CD4-positive, alpha-beta T cell treated with Interleukin-17A for 4 hours (primary cell): Measurements from ENCODE around the gene CR1.
"Not testable (repeated sequence)": the region's sequence is repeated elsewhere in the genome, so short reads cannot be mapped to it uniquely, and the experiment has no call there.

Experiments
- DNase-seq: peaks from one replicate; pipeline ENCODE4 v3.0.0-alpha.2; 2020; ENCODE audit warnings: mixed read lengths

The CR1 gene

DNA sequence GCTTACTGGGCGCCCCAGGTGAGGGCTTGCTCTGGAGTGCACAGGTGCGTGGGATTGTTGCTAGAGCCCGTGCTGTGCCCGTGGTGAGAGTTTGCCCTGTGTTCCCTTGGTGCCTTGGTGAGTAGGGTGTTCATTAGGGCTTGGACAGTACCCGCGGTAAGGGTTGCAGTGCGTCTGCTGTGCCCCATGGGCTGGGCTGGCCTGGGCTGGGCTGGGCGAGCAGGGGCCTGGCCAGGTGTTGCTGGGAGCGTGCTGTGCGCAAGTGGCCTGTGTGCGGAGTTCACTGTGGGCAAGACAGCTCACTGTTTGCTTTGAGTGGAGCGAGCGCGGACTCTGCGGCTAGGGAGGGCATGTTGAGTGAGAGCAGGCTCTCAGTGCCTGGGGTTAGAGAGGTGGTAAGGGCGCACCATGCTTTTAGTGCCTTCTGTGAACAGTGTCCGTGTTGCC, 149.7 kb downstream of the CR1 start:
- no peak for DNase-seq

DNA sequence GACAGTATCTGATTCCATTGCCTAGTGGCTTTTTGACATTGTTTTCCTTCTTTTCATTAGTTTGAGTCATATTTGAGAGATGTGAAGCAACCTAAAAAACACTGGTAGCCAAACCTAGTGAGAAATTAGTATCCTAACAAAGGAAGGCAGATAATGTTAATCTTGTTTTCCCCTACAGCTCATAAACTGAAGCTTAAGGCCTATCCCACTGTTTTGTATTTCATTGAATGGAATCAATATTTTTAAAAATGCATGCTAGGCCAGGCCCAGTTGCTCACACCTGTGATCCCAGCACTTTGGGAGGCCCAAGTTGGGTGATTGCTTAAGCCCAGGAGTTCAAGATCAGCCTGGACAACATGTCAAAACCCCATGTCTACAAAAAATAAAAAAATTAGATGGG, 150.2 kb downstream of the CR1 start:
- no peak for DNase-seq

DNA sequence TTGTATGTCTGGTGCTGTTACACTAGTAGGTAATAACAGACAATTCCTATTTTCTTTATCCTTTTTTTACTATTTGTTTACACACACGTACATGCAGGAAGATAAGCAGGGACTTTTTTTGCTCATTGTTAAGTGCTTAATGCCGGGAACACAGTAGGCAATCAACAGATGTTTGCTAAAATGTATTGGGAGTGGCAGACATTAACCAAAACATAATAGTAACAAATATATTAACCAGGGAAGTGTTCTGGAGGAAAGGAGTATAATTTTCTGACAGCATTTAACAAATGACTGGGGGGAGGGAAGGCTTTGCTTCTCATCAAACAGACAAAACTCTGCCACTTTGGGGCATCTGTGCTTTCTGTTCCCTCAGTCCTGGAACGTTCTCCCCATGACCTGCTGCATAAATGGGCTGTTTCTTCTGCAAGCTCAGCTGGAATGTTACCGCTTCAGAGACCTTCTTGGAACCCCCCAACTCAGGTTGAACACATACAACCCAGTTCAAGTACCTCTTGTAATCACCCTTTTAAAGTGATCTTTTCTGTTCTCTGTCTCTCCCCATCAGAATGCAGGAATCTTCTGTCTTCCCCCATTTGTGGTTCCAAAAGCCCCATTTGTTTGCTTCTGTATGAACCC, 151.1 kb downstream of the CR1 start:
- no peak for DNase-seq

DNA sequence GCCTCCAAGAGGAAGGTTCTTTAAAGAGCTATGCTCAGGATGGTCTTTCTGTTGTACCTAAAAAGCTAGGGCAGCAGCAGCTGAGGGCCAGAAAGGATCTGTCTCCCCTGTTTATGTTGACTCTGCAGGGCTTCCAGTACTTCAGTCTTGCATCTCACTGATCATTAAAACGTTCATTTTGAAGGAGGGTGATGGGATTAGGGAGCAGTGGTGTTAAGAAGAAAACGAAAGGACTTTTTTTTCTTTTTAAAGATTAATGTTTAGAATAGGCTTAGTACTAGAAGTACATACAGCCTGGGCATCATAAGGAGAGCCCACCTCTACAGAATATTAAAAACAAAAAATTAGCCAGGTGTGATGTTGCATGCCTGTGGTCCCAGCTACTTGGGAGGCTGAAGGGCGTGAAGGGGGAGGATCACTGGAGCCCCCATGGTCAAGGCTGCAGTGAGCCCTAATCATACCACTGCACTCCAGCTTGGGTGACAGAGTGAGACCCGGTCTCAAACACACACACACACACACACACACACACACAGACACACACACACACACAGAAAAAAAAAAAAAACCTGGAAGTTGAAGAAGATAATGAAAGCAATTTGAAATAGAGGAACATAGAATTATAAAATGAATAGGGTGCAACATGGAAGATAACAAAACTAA, 151.8 kb downstream of the CR1 start:
- DNase-seq: no peak

GRCh38 chr1:207648334-207649209, 152.6 kb downstream of the CR1 start:
- no peak for DNase-seq

DNA sequence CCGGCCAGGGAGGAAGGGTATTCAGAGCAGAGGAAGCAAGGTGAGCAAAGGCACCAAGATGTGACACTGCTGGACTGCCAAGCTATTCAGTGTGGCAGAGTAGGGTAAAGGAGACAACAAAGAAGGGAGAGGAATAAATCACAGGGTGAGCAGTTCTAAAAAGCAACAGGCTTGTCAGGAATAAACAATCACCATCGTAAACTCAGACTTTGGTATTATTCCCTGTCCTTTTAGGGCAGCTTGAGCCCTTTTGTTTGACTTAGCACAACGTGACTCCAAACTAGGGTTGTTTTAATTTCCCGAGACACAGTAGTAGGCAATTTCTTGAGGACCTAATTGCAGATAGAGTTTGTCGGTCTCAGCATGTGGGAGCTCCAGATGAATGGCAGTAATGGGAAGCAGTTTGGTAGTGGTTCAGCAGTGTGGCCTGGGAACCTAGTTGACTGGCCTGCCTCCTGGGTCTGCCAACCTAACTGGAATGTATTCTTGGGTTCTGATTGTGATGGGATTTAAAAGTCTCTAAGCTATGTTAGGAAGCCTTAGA, 153.3 kb downstream of the CR1 start:
- no peak for DNase-seq

DNA sequence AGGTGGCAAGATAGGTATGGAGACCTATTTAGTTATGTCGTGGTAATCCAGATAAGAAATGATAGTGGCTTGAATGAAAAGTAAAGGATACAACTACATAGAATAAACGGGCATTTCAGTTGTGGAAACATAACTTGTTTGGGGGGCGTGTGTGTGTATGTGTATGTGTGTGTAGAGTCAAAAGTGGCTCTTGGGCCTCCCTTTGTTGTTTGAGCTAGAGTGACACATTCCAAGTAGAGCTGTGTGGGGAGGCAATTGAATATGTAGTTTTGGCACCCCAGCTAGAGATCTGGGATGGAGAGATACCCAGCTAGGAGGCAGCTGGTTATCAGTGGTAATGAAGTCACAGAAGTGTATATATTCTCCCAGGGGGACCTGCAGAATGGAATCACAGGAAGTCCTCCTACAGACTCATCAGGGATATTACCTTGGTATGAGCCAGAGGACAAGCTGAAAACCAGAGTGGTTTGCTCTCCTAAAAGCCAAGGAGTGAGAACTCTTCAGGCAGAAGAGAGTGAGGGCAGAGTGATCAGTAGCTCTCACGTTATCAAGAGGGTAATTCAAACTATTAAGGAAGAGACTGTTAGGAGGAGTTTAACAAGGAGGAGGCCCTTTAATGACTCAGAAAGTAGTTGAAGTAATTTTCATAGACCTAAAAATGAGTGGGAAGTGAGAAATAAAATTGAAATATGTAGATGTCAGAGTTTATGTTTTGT, 154.1 kb downstream of the CR1 start:
- no peak for DNase-seq

DNA sequence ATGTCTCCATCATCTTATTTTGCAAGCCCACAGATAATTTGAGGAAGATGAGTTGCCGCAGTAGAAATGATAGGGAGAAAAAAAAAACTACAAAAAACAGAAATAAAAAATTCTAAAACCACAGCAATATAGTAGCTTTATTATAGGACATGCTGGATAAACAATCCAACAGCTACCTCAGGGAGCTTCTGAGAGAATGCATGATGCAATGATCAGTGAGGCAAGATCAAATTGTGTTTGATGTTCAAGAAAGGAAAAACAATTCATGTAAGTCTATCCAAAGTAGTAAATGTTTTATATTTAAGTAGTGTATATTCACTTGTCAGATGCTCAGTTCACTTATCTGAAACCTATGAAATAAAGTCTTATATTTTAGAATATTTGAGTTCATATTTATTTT, 155.6 kb downstream of the CR1 start:
- no peak for DNase-seq

DNA sequence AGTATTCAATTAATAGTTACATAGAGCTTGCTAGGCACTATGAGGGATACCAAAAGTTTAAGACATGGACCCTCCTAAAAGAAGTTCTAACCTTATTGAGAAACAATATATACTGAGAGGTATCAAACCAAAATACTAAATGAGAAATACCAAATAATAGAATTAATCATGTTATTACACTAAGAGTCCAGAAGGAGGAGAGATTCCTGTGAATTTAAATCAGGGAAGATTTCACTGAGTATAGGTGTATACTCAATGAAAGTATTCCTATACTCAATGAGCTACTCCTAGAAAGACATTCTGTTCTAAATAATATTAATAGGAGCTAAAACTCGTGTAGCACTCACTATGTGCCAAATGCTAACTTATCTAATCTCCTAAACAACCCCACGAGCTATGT, 158.4 kb downstream of the CR1 start:
- DNase-seq: no peak

DNA sequence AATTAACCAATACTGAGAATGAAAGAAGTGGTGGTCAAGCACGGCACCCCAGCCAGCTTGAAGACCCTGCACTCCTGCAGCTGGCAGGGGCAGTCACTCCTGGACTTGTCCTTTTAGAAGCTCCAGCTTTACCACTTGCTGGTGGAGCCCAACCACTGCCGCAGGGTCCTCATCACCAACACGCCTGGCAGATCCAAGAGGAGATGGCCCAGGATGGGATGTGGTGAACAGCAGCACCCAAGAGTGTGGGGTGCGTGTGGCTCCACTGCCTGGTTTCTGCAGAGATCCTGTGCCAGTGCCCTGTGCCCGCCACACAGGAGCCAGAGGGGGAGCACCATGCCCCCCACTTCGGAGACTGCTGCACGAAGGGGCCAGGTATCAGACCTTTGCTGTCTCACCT, 162.5 kb downstream of the CR1 start:
- DNase-seq: no peak

DNA sequence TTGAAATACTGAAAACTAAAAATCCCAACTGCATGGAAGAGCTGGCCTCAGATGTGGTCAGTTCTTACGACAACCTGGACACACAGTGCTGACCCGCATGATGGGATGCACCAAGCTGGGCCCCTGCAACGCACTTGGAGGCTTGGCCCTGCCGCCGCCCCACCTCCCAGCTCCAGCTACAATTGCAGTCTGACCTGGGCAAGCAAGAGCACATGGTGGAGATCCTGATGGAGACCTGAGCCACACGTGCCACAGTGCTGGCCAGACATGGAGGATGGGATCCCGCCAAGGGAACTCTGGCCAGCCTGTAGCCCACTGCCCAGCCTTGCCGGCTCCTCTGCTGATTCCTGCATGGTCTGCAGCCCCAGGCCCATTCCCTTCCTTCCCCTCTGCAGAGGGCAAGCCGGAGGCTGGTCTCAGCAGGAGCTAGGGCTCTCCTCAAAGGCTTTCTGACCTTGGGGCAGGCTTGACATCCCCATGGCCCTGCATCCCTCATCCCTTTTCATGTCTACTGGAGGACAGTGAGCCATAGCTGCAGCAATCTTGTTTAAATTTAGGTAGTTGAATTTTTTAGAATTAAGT, 163.0 kb downstream of the CR1 start:
- DNase-seq: no peak

- DNase-seq: no peak
These were observed 163.7 kb downstream of the CR1 start for GRCh38 chr1:207659545-207660153.

DNA sequence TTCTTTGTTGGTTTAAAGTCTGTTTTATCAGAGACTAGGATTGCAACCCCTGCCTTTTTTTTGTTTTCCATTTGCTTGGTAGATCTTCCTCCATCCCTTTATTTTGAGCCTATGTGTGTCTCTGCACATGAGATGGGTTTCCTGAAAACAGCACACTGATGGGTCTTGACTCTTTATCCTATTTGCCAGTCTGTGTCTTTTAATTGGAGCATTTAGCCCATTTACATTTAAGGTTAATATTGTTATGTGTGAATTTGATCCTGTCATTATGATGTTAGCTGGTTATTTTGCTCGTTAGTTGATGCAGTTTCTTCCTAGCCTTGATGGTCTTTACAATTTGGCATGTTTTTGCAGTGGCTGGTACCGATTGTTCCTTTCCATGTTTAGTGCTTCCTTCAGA, 165.5 kb downstream of the CR1 start:
- not testable (repeated sequence) for DNase-seq

- no peak for DNase-seq
These were observed 170.4 kb downstream of the CR1 start for GRCh38 chr1:207666342-207666741.

GRCh38 chr1:207669528-207670009, 173.6 kb downstream of the CR1 start:
- no peak for DNase-seq

GRCh38 chr1:207670192-207670591, 174.2 kb downstream of the CR1 start:
- DNase-seq: no peak

- no peak for DNase-seq
These were observed 175.0 kb downstream of the CR1 start for GRCh38 chr1:207670997-207671396.

- DNase-seq: no peak
These were observed 176.7 kb downstream of the CR1 start for GRCh38 chr1:207672522-207673130.

DNA sequence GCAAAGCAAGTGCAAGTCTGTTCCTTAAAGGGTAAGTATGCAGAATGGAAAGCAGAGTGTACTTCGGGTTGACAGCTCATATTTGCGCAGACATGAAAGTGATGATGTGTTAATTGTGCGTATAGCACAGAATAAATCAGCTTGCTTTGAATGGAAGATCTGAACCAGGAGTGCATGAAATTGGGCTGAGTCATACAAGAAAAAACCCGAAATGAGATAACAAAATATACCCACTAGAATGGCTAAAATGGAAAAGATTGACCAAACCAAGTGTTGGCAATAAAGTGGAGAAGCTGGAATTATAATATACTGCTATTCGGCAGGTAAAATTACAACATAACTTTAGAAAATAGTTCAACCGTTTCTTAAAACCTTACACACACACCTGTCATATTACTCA, 177.4 kb downstream of the CR1 start:
- DNase-seq: no peak

- no peak for DNase-seq
These were observed 180.2 kb downstream of the CR1 start for GRCh38 chr1:207676153-207676552.
